A673 (cell line): ENCODE measurements around the gene VSTM4. TPM values are rescaled to one million over a fixed set of nuclear protein-coding genes. Genes with fewer than 3 reads are reported as not detected.

Experiments
- BruUV-seq: library from RNA; stranded (reverse); fragments of 400-500 nt; replicated peaks from 2 replicates; lab custom pipeline; 2021; lab: Mats Ljungman, UMichigan
- CTCF ChIA-PET: fragments of 300-600 bp; sonication (Branson Sonifier 250); formaldehyde crosslinking; loops from one replicate; lab custom pipeline; 2022; ENCODE audit warnings: antibody characterized with exemption; lab: Charles Lee
- POLR2A ChIA-PET: fragments of 300-600 bp; sonication (Branson Sonifier 250); formaldehyde crosslinking; loops from one replicate; lab custom pipeline; 2022; ENCODE audit warnings: antibody characterized with exemption; ENCODE audit not compliant: low non-redundant PET; lab: Charles Lee
- DNase-seq: peaks from one replicate; pipeline ENCODE4 v3.0.0-alpha.2; 2015; ENCODE audit warnings: low spot score
- H3K27ac ChIP-seq: fragments of 200-600 bp; sonication (generic); 2 replicates; pipeline ENCODE4 v1.5.1; 2016; ENCODE audit warnings: mixed run types, low read depth, mild to moderate bottlenecking, mixed read lengths, antibody characterized with exemption, low read length; ENCODE audit not compliant: poor library complexity, severe bottlenecking
- H3K27me3 ChIP-seq: fragments of 200-600 bp; sonication (generic); replicated peaks from 2 replicates; pipeline ENCODE4 v1.6.1; 2017; ENCODE audit warnings: mixed run types, low read depth, mild to moderate bottlenecking, mixed read lengths, antibody characterized with exemption, low read length; ENCODE audit not compliant: insufficient read depth, poor library complexity
- H3K36me3 ChIP-seq: fragments of 200-600 bp; sonication (generic); 2 replicates; pipeline ENCODE4 v1.6.1; 2016; ENCODE audit warnings: mixed run types, mild to moderate bottlenecking, mixed read lengths, antibody characterized with exemption, low read length; ENCODE audit not compliant: insufficient read depth, poor library complexity, severe bottlenecking
- H3K4me1 ChIP-seq: fragments of 200-600 bp; sonication (generic); 2 replicates; pipeline ENCODE4 v1.6.1; 2017; ENCODE audit warnings: mixed run types, mild to moderate bottlenecking, mixed read lengths, antibody characterized with exemption, low read length; ENCODE audit not compliant: insufficient read depth, poor library complexity, severe bottlenecking
- H3K4me3 ChIP-seq: fragments of 200-600 bp; sonication (generic); 2 replicates; pipeline ENCODE4 v1.5.1; 2016; ENCODE audit warnings: low read depth, mixed run types, mild to moderate bottlenecking, mixed read lengths, low read length; ENCODE audit not compliant: poor library complexity, severe bottlenecking
- H3K9me3 ChIP-seq: fragments of 200-600 bp; sonication (generic); 2 replicates; pipeline ENCODE4 v1.6.1; 2016; ENCODE audit warnings: mixed run types, low read depth, mild to moderate bottlenecking, mixed read lengths, antibody characterized with exemption, low read length; ENCODE audit not compliant: poor library complexity, severe bottlenecking
- CTCF ChIP-seq: fragments of 300-800, 200-600 bp; sonication (generic); conservative IDR thresholded peaks from 2 replicates; pipeline ENCODE4 v1.5.1; 2017; ENCODE audit warnings: low read depth, mild to moderate bottlenecking, antibody characterized with exemption, low read length, moderate library complexity, mixed read lengths
- EZH2 ChIP-seq: fragments of 200-600 bp; sonication (generic); IDR thresholded peaks from 2 replicates; pipeline ENCODE4 v1.6.1; 2017; ENCODE audit warnings: borderline replicate concordance, low read depth, mild to moderate bottlenecking, mixed read lengths, antibody characterized with exemption, low read length; ENCODE audit not compliant: poor library complexity, severe bottlenecking
- intact Hi-C: fragments of 100-400 bp; cut with micrococcal nuclease; formaldehyde crosslinking; loops from one replicate; pipeline ENCODE4 v1.10.0; 2022; ENCODE audit not compliant: unreplicated experiment
- total RNA-seq: library from RNA; stranded (reverse); gene quantifications from 2 replicates; pipeline ENCODE4 v1.2.3, GENCODE V29; 2021

VSTM4 gene
- total RNA-seq, 1 experiment from 2014 or later = 0.11 TPM

GRCh38 chr10:49135575-49136313 is 20.4 kb upstream of the VSTM4 start:
- H3K4me1 ChIP-seq = no peaks in the 10 kb centered on the region
- DNase-seq = no peak
- H3K27me3 ChIP-seq = no peaks in the 10 kb centered on the region
- BruUV-seq = no TSS peak
- H3K36me3 ChIP-seq = no peaks in the 10 kb centered on the region
- no peaks in the 10 kb centered on the region for H3K9me3 ChIP-seq
- H3K27ac ChIP-seq = no peak overlapping the region
- intact Hi-C loops = no loop called here
- TF ChIP-seq CTCF = no peak
- TF ChIP-seq EZH2 = no peak
- CTCF ChIA-PET = no interaction called here
- H3K4me3 ChIP-seq = no peak overlapping the region
- POLR2A ChIA-PET = no interaction called here

DNA sequence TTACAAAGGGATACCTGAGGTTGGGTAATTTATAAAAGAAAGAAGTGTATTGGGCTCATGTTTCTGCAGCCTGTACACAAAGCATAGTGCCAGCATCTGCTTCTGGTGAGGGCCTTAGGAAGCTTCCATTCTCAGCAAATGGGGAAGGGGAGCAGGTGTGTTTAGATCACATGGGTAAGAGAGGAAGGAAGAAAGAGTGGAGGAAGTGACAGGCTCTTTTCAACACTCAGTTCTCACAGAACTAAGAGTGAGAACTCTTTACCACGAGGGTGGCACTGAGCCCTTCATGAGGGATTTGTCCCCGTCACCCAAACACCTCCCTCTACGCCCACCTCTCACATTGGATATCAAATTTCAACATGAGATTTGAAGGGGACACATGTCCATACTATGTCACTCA is 19.0 kb upstream of the VSTM4 start:
- Histone ChIP-seq H3K9me3 (no peaks in the 10 kb centered on the region), H3K36me3 (no peaks in the 10 kb centered on the region), H3K27ac (no peak overlapping the region), H3K27me3 (no peaks in the 10 kb centered on the region), H3K4me1 (no peaks in the 10 kb centered on the region), H3K4me3 (no peak overlapping the region)
- no TSS peak for BruUV-seq
- TF ChIP-seq CTCF = no peak
- TF ChIP-seq EZH2 = no peak
- intact Hi-C loops = no loop called here
- no peak for DNase-seq
- ChIA-PET CTCF (no interaction called here), POLR2A (no interaction called here)

- POLR2A ChIA-PET = no interaction called here
- Histone ChIP-seq H3K4me1 (no peaks in the 10 kb centered on the region), H3K36me3 (no peaks in the 10 kb centered on the region), H3K4me3 (no peak within 1 kb of the TSS), H3K9me3 (no peaks in the 10 kb centered on the region), H3K27ac (no peak within 1 kb of the TSS), H3K27me3 (no peaks in the 10 kb centered on the region)
- CTCF ChIA-PET = no interaction called here
- TF ChIP-seq CTCF (no peak), EZH2 (no peak)
- intact Hi-C loops = no loop called here
- no peak for DNase-seq
- no TSS peak for BruUV-seq
Observed at GRCh38 chr10:49133706-49134248, 18.5 kb upstream of the VSTM4 start, which contains the start of gene FAM170B. TSS of gene FAM170B (minus strand) at chr10:49134021. CDS start at chr10:49133918, 103 bp downstream.
